HepG2 (cell line): ENCODE data around the gene CENPP. TPM values are rescaled to one million over a fixed set of nuclear protein-coding genes. Genes with fewer than 3 reads are reported as not detected.

Experiments
- ATAC-seq: fragments of 200-7000 bp; cut with Tn5 transposase; 3 replicates; pipeline ENCODE4 v1.9.1; 2020; ENCODE audit warnings: mild to moderate bottlenecking, moderate library complexity
- BruUV-seq: library from RNA; stranded (reverse); fragments of 400-500 nt; replicated peaks from 2 replicates; lab custom pipeline; 2021; lab: Mats Ljungman, UMichigan
- CTCF ChIA-PET: fragments of 300-600 bp; formaldehyde crosslinking; extraction: SDS; loops from one replicate; lab custom pipeline; 2021; ENCODE audit warnings: low total read pairs, inconsistent platforms, low intra/inter-chr PET ratio; lab: Yijun Ruan, JAX
- POLR2A ChIA-PET: fragments of 350-600 bp; sonication (Branson Sonifier 250); formaldehyde crosslinking; loops from one replicate; lab custom pipeline; 2020; ENCODE audit warnings: antibody characterized with exemption, inconsistent platforms; lab: Yijun Ruan, JAX
- DNase-seq: peaks from one replicate; pipeline ENCODE4 v3.0.0-alpha.2; 2015; ENCODE audit warnings: low spot score
- FAIRE-seq: peaks from 3 replicates; lab custom pipeline; 2011; peaks lifted over from hg19 to GRCh38; lab: Jason Lieb, UNC
- H2AFZ ChIP-seq: one replicate; pipeline ENCODE4 v1.6.1; 2011; ENCODE audit warnings: low read length, inconsistent platforms
- H3K27ac ChIP-seq: fragments of 300-600 bp; 3 replicates; pipeline ENCODE4 v1.8.0; 2011; ENCODE audit warnings: mixed run types, mild to moderate bottlenecking, mixed read lengths, low read length, inconsistent platforms; ENCODE audit not compliant: insufficient read depth; ENCODE audit errors: extremely low read length
- H3K27me3 ChIP-seq, 2 experiments: fragments of 200-600 bp in 1 of 2; 2 replicates in 1 of 2; 3 replicates in 1 of 2; pipeline versions ENCODE4 v1.6.0 to v1.8.0; 2011; ENCODE audit warnings: low read length in 2 of 2, mild to moderate bottlenecking in 2 of 2, moderate library complexity in 2 of 2, inconsistent platforms in 1 of 2; ENCODE audit not compliant: insufficient read depth in 2 of 2, control insufficient read depth in 1 of 2
- H3K36me3 ChIP-seq, 2 experiments: fragments of 200-600 bp in 1 of 2; replicated peaks in 1 of 2; 2 replicates in 1 of 2; 3 replicates in 1 of 2; pipeline versions ENCODE4 v1.5.1 to v1.8.0; 2011; ENCODE audit warnings: low read length in 2 of 2, inconsistent platforms in 1 of 2; ENCODE audit not compliant: insufficient read depth in 2 of 2, control insufficient read depth in 1 of 2
- H3K4me1 ChIP-seq: 2 replicates; pipeline ENCODE4 v1.5.1; 2012; ENCODE audit warnings: low read length, inconsistent platforms; ENCODE audit not compliant: insufficient read depth
- H3K4me2 ChIP-seq: 2 replicates; pipeline ENCODE4 v1.6.0; 2011; ENCODE audit warnings: low read depth, low read length, inconsistent platforms
- H3K4me3 ChIP-seq, 3 experiments: fragments of 200-600 bp in 1 of 3; sonication (generic), shearing (Covaris generic) in 1 of 3; replicated peaks in 1 of 3; 2 replicates each; pipeline ENCODE4 v1.5.1; 2011 to 2016; ENCODE audit warnings: low read length in 3 of 3, inconsistent platforms in 2 of 3, low read depth in 2 of 3, mild to moderate bottlenecking in 2 of 3, control low read depth in 1 of 3, mixed read lengths in 1 of 3; ENCODE audit not compliant: insufficient read depth in 1 of 3
- H3K79me2 ChIP-seq: one replicate; pipeline ENCODE4 v1.6.1; 2011; ENCODE audit warnings: low read length, inconsistent platforms; ENCODE audit not compliant: insufficient read depth
- H3K9ac ChIP-seq: 2 replicates; pipeline ENCODE4 v1.6.0; 2011; ENCODE audit warnings: mild to moderate bottlenecking, low read depth, low read length, inconsistent platforms; ENCODE audit not compliant: insufficient read depth
- H3K9me3 ChIP-seq: 2 replicates; pipeline ENCODE4 v1.5.1; 2012; ENCODE audit warnings: mild to moderate bottlenecking, low read length
- H4K20me1 ChIP-seq: 2 replicates; pipeline ENCODE4 v1.6.0; 2011; ENCODE audit warnings: inconsistent platforms, mild to moderate bottlenecking, low read length, moderate library complexity; ENCODE audit not compliant: insufficient read depth
- ADNP ChIP-seq: sonication (generic); formaldehyde crosslinking; IDR thresholded peaks from 2 replicates; pipeline ENCODE4 v1.4.0; 2020; ENCODE audit warnings: missing genetic modification reagents
- HMGA1 ChIP-seq: sonication (generic); formaldehyde crosslinking; conservative IDR thresholded peaks from 2 replicates; pipeline ENCODE4 v1.4.0; 2020; ENCODE audit warnings: missing genetic modification reagents
- HNF4G ChIP-seq, 2 experiments: sonication (generic) in 1 of 2; formaldehyde crosslinking in 1 of 2; IDR thresholded peaks; 2 replicates each; pipeline versions ENCODE4 v1.4.0 to v1.6.1; 2011 to 2020; ENCODE audit warnings: borderline replicate concordance in 2 of 2, low read depth in 2 of 2, mild to moderate bottlenecking in 2 of 2, low read length in 1 of 2, missing genetic modification reagents in 1 of 2, moderate library complexity in 1 of 2
- ZNF224 ChIP-seq: sonication (generic); formaldehyde crosslinking; IDR thresholded peaks from 2 replicates; pipeline ENCODE4 v1.5.0; 2020; ENCODE audit warnings: mild to moderate bottlenecking, missing genetic modification reagents
- WGBS: methylation state at CpG from one replicate; pipeline ENCODE4 v1.1.6; 2017; ENCODE audit warnings: low lambda C conversion rate; 5-methylcytosine and 5-hydroxymethylcytosine counted together
- in situ Hi-C: cut with HindIII; loops from 2 replicates; pipeline ENCODE4 v1.10.0; 2017; ENCODE audit warnings: low pct_unique_long_range_greater_than_20kb; ENCODE audit not compliant: extremely low pct_ligation_motif_present
- intact Hi-C: fragments of 100-400 bp; cut with micrococcal nuclease; formaldehyde crosslinking; loops from one replicate; pipeline ENCODE4 v1.10.0; 2022; ENCODE audit not compliant: unreplicated experiment
- polyA plus RNA-seq, 8 experiments: library from polyadenylated mRNA; depleted of rRNA in 3 of 8; stranded (reverse) in 7 of 8; unstranded in 1 of 8; fragments of >200 nt; fragmentation: Illumina TruSeq in 4 of 8; extraction: Trizol in 4 of 8; gene quantifications; 2 replicates each; pipeline versions ENCODE4 v1.2.1 to v1.2.3, GENCODE V29; 2011 to 2016; ENCODE audit warnings: low read depth in 4 of 8, missing spikeins in 1 of 8, mixed read lengths in 1 of 8; ENCODE audit not compliant: insufficient read depth in 1 of 8
- total RNA-seq, 5 experiments: library from RNA; depleted of rRNA; stranded (reverse); fragments of >200 nt; fragmentation: Illumina TruSeq; extraction: Trizol; gene quantifications; 2 replicates each; pipeline ENCODE4 v1.2.3, GENCODE V29; 2016; ENCODE audit warnings: low read depth in 1 of 5
- TF ChIP-seq, protein P1 (sequence below): IDR thresholded peaks from 2 replicates; pipeline ENCODE4 v1.6.1; 2016; ENCODE audit warnings: missing biosample characterization, missing genetic modification reagents, low read depth

The CENPP gene
- total and polyA plus RNA-seq, 2 of the 13 experiments (the other 11 are each of a cell fraction or from before 2014, with no cell fraction given) = 2.0 to 11.4 TPM

- Histone ChIP-seq H3K27me3 (no peaks in the 10 kb centered on the region), H4K20me1 (no peaks in the 10 kb centered on the region), H3K4me1 (no peaks in the 10 kb centered on the region)
- 88% methylated on average over 9 of the region's 9 CpGs for WGBS
- CTCF ChIA-PET = interaction anchor here (0.8 to 3.1 kb wide), 3 partner anchors 132 to 500 kb away, joined by 3 to 32 read pairs (median 4); no protein-coding TSS in a partner anchor
- FAIRE-seq = no peak
- no TSS peak for BruUV-seq
- TF ChIP-seq, protein P1, sequence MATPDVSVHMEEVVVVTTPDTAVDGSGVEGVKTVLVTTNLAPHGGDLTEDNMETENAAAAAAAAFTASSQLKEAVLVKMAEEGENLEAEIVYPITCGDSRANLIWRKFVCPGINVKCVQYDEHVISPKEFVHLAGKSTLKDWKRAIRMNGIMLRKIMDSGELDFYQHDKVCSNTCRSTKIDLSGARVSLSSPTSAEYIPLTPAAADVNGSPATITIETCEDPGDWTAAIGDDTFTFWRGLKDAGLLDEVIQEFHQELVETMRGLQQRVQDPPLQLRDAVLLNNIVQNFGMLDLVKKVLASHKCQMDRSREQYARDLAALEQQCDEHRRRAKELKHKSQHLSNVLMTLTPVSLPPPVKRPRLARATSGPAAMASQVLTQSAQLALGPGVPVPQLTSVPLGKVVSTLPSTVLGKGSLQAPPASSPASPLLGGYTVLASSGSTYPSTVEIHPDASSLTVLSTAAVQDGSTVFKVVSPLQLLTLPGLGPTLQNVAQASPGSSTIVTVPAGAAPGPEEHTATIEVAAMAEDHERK (CRISPR knock-in tag) = no peak
- TF ChIP-seq ZNF224 (CRISPR knock-in tag) (no peak), HMGA1 (no peak), ADNP (CRISPR knock-in tag) (no peak), HNF4G (IDR thresholded peaks at IDR 0.05; ENCODE audit: borderline replicate concordance, low read depth, low read length) (no peak), HNF4G (CRISPR knock-in tag; IDR thresholded peaks at IDR 0.05; ENCODE audit: borderline replicate concordance, low read depth) (no peak)
- TF ChIP-seq, all 625 proteins: peak for 0
- H3K79me2 ChIP-seq = no peaks in the 10 kb centered on the region
- no peak overlapping the region for H2AFZ ChIP-seq
- no peak for DNase-seq
- H3K4me3 ChIP-seq = no peak overlapping the region
- POLR2A ChIA-PET = no interaction called here
- in situ Hi-C loops (loop anchor here (5.0 to 10.0 kb wide), 3 partner anchors 131 to 499 kb away; partner anchors contain the start of genes CENPP and NOL8), intact Hi-C loops (loop anchor here (1.0 to 2.0 kb wide), 5 partner anchors 131 to 499 kb away; partner anchors contain the start of genes CENPP, IARS1 and NOL8)
- no peak overlapping the region for H3K27ac ChIP-seq
- no peaks in the 10 kb centered on the region for H3K9me3 ChIP-seq
- peaks cover 24 to 63% of the 10 kb centered on the region in 2 experiments; a peak in 4 of 5 replicates for H3K36me3 ChIP-seq
- ATAC-seq = no peak
- H3K4me2 ChIP-seq = no peak overlapping the region
- H3K9ac ChIP-seq = no peak overlapping the region
Measured at GRCh38 chr9:92633614-92634278, 308.0 kb downstream of the CENPP start.
